Stimulated activated naive CD8-positive, alpha-beta T cell treated with anti-CD3 and anti-CD28 coated beads, Interleukin-15, amount 100 ng/mL, for 72 hours (primary cell): ENCODE results near the gene PYM1.
A peak's percentile ranks its signal among the peaks of the same experiment; 100 is the strongest.
"Not testable (repeated sequence)": the region's sequence is repeated elsewhere in the genome, so short reads cannot be mapped to it uniquely, and the experiment has no call there.

Source experiments
- ATAC-seq: fragments of 150-1000 bp; cut with Tn5 transposase; 2 replicates; pipeline ENCODE4 v1.10.0; 2021; ENCODE audit warnings: mild to moderate bottlenecking, moderate library complexity
- DNase-seq, 2 donors: peaks; one replicate each; pipeline ENCODE4 v3.0.0; 2021 to 2022
- H3K27ac Mint-ChIP-seq, 2 donors: one replicate each; pipeline ENCODE4 v1.8.0; 2022; ENCODE audit warnings: mild to moderate bottlenecking in 2 of 2, mixed read lengths in 2 of 2, moderate library complexity in 2 of 2
- H3K27me3 Mint-ChIP-seq: one replicate; pipeline ENCODE4 v1.8.0; 2022; ENCODE audit warnings: mixed read lengths
- H3K4me1 Mint-ChIP-seq: one replicate; pipeline ENCODE4 v1.8.0; 2022; ENCODE audit warnings: mild to moderate bottlenecking, mixed read lengths
- H3K4me3 Mint-ChIP-seq, 2 donors: one replicate each; pipeline ENCODE4 v1.8.0; 2022; ENCODE audit warnings: mild to moderate bottlenecking in 2 of 2, mixed read lengths in 2 of 2, moderate library complexity in 1 of 2
- H3K9me3 Mint-ChIP-seq, 2 donors: one replicate each; pipeline ENCODE4 v1.8.0; 2022; ENCODE audit warnings: mixed read lengths in 2 of 2

PYM1 gene

GRCh38 chr12:55901881-55902490, 25.7 kb downstream of the PYM1 start:
- Mint-ChIP-seq H3K4me1 (peaks cover 9% of the 10 kb centered on the region), H3K27me3 (no peaks in the 10 kb centered on the region), H3K27ac (peak overlapping the region in 1 of 2 donors; percentile 77), H3K9me3 (no peaks in the 10 kb centered on the region), H3K4me3 (no peak overlapping the region)
- ATAC-seq, result no peak
- DNase-seq, result no peak

- DNase-seq (peak; percentile 9 to 35), ATAC-seq (peak; percentile 91)
- peaks cover 9% of the 10 kb centered on the region for H3K4me1 Mint-ChIP-seq
- H3K27me3 Mint-ChIP-seq, result no peaks in the 10 kb centered on the region
- H3K27ac Mint-ChIP-seq, result peak overlapping the region in 1 of 2 donors; percentile 60
- peak overlapping the region in 1 of 2 donors; percentile 4 for H3K4me3 Mint-ChIP-seq
- no peaks in the 10 kb centered on the region for H3K9me3 Mint-ChIP-seq
These were observed 28.6 kb downstream of the PYM1 start for GRCh38 chr12:55899082-55899481.

GRCh38 chr12:55893723-55894122, 34.0 kb downstream of the PYM1 start:
- no peak for DNase-seq
- H3K4me1 Mint-ChIP-seq, result peaks cover 2% of the 10 kb centered on the region

GRCh38 chr12:55891310-55891709, 36.4 kb downstream of the PYM1 start:
- Mint-ChIP-seq H3K4me3 (no peak overlapping the region), H3K27me3 (no peaks in the 10 kb centered on the region)
- ATAC-seq, result no peak

More at GRCh38 chr12:55893723-55894122, 34.0 kb downstream of the PYM1 start:
- no peak for ATAC-seq
- no peaks in the 10 kb centered on the region for H3K9me3 Mint-ChIP-seq
- H3K4me3 Mint-ChIP-seq, result no peak overlapping the region
- no peaks in the 10 kb centered on the region for H3K27me3 Mint-ChIP-seq
- H3K27ac Mint-ChIP-seq, result no peak overlapping the region

GRCh38 chr12:55885113-55885512, 42.6 kb downstream of the PYM1 start:
- Mint-ChIP-seq H3K27me3 (no peaks in the 10 kb centered on the region), H3K27ac (peak overlapping the region in 1 of 2 donors; percentile 37), H3K9me3 (no peaks in the 10 kb centered on the region), H3K4me1 (peaks cover 11% of the 10 kb centered on the region), H3K4me3 (no peak overlapping the region)
- no peak for DNase-seq
- ATAC-seq, result no peak

More at GRCh38 chr12:55891310-55891709, 36.4 kb downstream of the PYM1 start:
- Mint-ChIP-seq H3K4me1 (no peaks in the 10 kb centered on the region), H3K9me3 (no peaks in the 10 kb centered on the region), H3K27ac (no peak overlapping the region)
- DNase-seq, result no peak

GRCh38 chr12:55877824-55878223, 49.9 kb downstream of the PYM1 start:
- Mint-ChIP-seq H3K4me3 (no peak overlapping the region), H3K4me1 (peaks cover 16% of the 10 kb centered on the region), H3K27ac (no peak overlapping the region), H3K9me3 (peaks cover 10 to 11% of the 10 kb centered on the region in 2 donors), H3K27me3 (no peaks in the 10 kb centered on the region)
- DNase-seq, result no peak
- ATAC-seq, result no peak

GRCh38 chr12:55875704-55876467, 51.8 kb downstream of the PYM1 start:
- Mint-ChIP-seq H3K27ac (no peak overlapping the region), H3K4me1 (peaks cover 16% of the 10 kb centered on the region), H3K9me3 (peaks cover 10 to 11% of the 10 kb centered on the region in 2 donors), H3K27me3 (no peaks in the 10 kb centered on the region), H3K4me3 (no peak overlapping the region)
- no peak for DNase-seq
- ATAC-seq, result no peak

GRCh38 chr12:55874443-55874842, 53.3 kb downstream of the PYM1 start:
- Mint-ChIP-seq H3K27ac (no peak overlapping the region), H3K9me3 (peaks cover 10 to 11% of the 10 kb centered on the region in 2 donors), H3K4me3 (no peak overlapping the region), H3K4me1 (peaks cover 10% of the 10 kb centered on the region), H3K27me3 (no peaks in the 10 kb centered on the region)
- DNase-seq, result no peak
- ATAC-seq, result no peak

- H3K27ac Mint-ChIP-seq, DNase-seq, H3K27me3 Mint-ChIP-seq, H3K9me3 Mint-ChIP-seq, H3K4me1 Mint-ChIP-seq, H3K4me3 Mint-ChIP-seq, ATAC-seq: not testable (repeated sequence)
These were observed 61.2 kb downstream of the PYM1 start for GRCh38 chr12:55866454-55867004.

- Mint-ChIP-seq H3K4me1 (no peaks in the 10 kb centered on the region), H3K27ac (no peak overlapping the region), H3K27me3 (no peaks in the 10 kb centered on the region), H3K4me3 (no peak overlapping the region), H3K9me3 (peaks cover 0 to 5% of the 10 kb centered on the region in 2 donors)
- ATAC-seq (no peak), DNase-seq (no peak)
These were observed 62.4 kb downstream of the PYM1 start for GRCh38 chr12:55865327-55865726.

- not testable (repeated sequence) for ATAC-seq, DNase-seq, H3K27me3 Mint-ChIP-seq, H3K4me3 Mint-ChIP-seq, H3K9me3 Mint-ChIP-seq, H3K4me1 Mint-ChIP-seq, H3K27ac Mint-ChIP-seq
These were observed 64.8 kb downstream of the PYM1 start for GRCh38 chr12:55862931-55863330.

GRCh38 chr12:55862286-55862685, 65.4 kb downstream of the PYM1 start:
- peaks cover 0 to 5% of the 10 kb centered on the region in 2 donors for H3K9me3 Mint-ChIP-seq
- H3K4me1 Mint-ChIP-seq, result no peaks in the 10 kb centered on the region
- no peak overlapping the region for H3K4me3 Mint-ChIP-seq
- DNase-seq (no peak), ATAC-seq (no peak)
- no peaks in the 10 kb centered on the region for H3K27me3 Mint-ChIP-seq
- no peak overlapping the region for H3K27ac Mint-ChIP-seq

GRCh38 chr12:55861871-55862270, 65.8 kb downstream of the PYM1 start:
- DNase-seq, result no peak
- ATAC-seq, result no peak
- peaks cover 0 to 5% of the 10 kb centered on the region in 2 donors for H3K9me3 Mint-ChIP-seq
- no peaks in the 10 kb centered on the region for H3K27me3 Mint-ChIP-seq
- no peak overlapping the region for H3K27ac Mint-ChIP-seq
- H3K4me1 Mint-ChIP-seq, result no peaks in the 10 kb centered on the region
- no peak overlapping the region for H3K4me3 Mint-ChIP-seq

GRCh38 chr12:55861396-55861795, 66.3 kb downstream of the PYM1 start:
- Mint-ChIP-seq H3K4me1 (no peaks in the 10 kb centered on the region), H3K27me3 (no peaks in the 10 kb centered on the region), H3K9me3 (peaks cover 0 to 5% of the 10 kb centered on the region in 2 donors), H3K4me3 (no peak overlapping the region), H3K27ac (no peak overlapping the region)
- no peak for DNase-seq
- no peak for ATAC-seq

GRCh38 chr12:55852740-55853139, 75.0 kb downstream of the PYM1 start:
- Mint-ChIP-seq H3K9me3 (no peaks in the 10 kb centered on the region), H3K27ac (no peak overlapping the region), H3K4me1 (peaks cover 7% of the 10 kb centered on the region), H3K27me3 (peaks cover 12% of the 10 kb centered on the region), H3K4me3 (no peak overlapping the region)
- ATAC-seq (no peak), DNase-seq (no peak)
